HEK293 (cell line): ENCODE measurements around the gene PPP1R12C.

Source experiments
- CTCF ChIP-seq: fragments of 450-650 bp; formaldehyde crosslinking; IDR thresholded peaks from 2 replicates; pipeline ENCODE4 v1.5.1; 2016; ENCODE audit warnings: missing biosample characterization, missing genetic modification characterization
- KLF7 ChIP-seq: fragments of 450-650 bp; formaldehyde crosslinking; IDR thresholded peaks from 2 replicates; pipeline ENCODE4 v1.5.1; 2016; ENCODE audit warnings: missing biosample characterization, missing genetic modification characterization, borderline replicate concordance
- ZBTB1 ChIP-seq: fragments of 450-650 bp; formaldehyde crosslinking; IDR thresholded peaks from 2 replicates; pipeline ENCODE4 v1.5.1; 2016; ENCODE audit warnings: missing biosample characterization, missing genetic modification characterization
- ZFHX2 ChIP-seq: fragments of 450-650 bp; formaldehyde crosslinking; conservative IDR thresholded peaks from 2 replicates; pipeline ENCODE4 v1.5.1; 2016; ENCODE audit warnings: missing biosample characterization, missing genetic modification characterization
- ZNF146 ChIP-seq: fragments of 450-650 bp; formaldehyde crosslinking; IDR thresholded peaks from 2 replicates; pipeline ENCODE4 v1.5.1; 2016; ENCODE audit warnings: missing biosample characterization, missing genetic modification characterization
- ZNF558 ChIP-seq: fragments of 450-650 bp; formaldehyde crosslinking; IDR thresholded peaks from 2 replicates; pipeline ENCODE4 v1.5.1; 2016; ENCODE audit warnings: missing biosample characterization, missing genetic modification characterization
- ZNF670 ChIP-seq: fragments of 450-650 bp; formaldehyde crosslinking; IDR thresholded peaks from 2 replicates; pipeline ENCODE4 v1.5.1; 2016; ENCODE audit warnings: missing biosample characterization, missing genetic modification characterization, low read depth
- ZNF830 ChIP-seq: fragments of 450-650 bp; IDR thresholded peaks from 2 replicates; pipeline ENCODE4 v1.5.0; 2018; ENCODE audit warnings: missing biosample characterization, missing genetic modification characterization, low read depth, mild to moderate bottlenecking, moderate library complexity
- TF ChIP-seq, protein P1 (sequence below): fragments of 450-650 bp; formaldehyde crosslinking; IDR thresholded peaks from 2 replicates; pipeline ENCODE4 v1.5.1; 2016; ENCODE audit warnings: missing biosample characterization, missing genetic modification characterization
- TF ChIP-seq, protein P2 (sequence below): IDR thresholded peaks from 2 replicates; pipeline ENCODE4 v1.6.1; 2011; ENCODE audit warnings: mild to moderate bottlenecking, low read depth, low read length, borderline replicate concordance

GRCh38 chr19:55117663-55118391 is 390 bp upstream of the PPP1R12C start:
- TF ChIP-seq ZNF558 (tag by site-specific recombination) (no peak), ZBTB1 (no peak), ZNF146 (tag by site-specific recombination) (no peak), ZFHX2 (tag by site-specific recombination) (peak; percentile 73), ZNF830 (tag by site-specific recombination) (no peak), CTCF (tag by site-specific recombination) (0 out of 2 replicates have a peak, but pooled peaks have one; percentile 29), KLF7 (peak; percentile 41; the same call in 1 of the 2 replicates), ZNF670 (tag by site-specific recombination) (no peak)
- TF ChIP-seq, protein P1, sequence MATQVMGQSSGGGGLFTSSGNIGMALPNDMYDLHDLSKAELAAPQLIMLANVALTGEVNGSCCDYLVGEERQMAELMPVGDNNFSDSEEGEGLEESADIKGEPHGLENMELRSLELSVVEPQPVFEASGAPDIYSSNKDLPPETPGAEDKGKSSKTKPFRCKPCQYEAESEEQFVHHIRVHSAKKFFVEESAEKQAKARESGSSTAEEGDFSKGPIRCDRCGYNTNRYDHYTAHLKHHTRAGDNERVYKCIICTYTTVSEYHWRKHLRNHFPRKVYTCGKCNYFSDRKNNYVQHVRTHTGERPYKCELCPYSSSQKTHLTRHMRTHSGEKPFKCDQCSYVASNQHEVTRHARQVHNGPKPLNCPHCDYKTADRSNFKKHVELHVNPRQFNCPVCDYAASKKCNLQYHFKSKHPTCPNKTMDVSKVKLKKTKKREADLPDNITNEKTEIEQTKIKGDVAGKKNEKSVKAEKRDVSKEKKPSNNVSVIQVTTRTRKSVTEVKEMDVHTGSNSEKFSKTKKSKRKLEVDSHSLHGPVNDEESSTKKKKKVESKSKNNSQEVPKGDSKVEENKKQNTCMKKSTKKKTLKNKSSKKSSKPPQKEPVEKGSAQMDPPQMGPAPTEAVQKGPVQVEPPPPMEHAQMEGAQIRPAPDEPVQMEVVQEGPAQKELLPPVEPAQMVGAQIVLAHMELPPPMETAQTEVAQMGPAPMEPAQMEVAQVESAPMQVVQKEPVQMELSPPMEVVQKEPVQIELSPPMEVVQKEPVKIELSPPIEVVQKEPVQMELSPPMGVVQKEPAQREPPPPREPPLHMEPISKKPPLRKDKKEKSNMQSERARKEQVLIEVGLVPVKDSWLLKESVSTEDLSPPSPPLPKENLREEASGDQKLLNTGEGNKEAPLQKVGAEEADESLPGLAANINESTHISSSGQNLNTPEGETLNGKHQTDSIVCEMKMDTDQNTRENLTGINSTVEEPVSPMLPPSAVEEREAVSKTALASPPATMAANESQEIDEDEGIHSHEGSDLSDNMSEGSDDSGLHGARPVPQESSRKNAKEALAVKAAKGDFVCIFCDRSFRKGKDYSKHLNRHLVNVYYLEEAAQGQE (tag by site-specific recombination) = peak; percentile 52; the same call in 1 of the 2 replicates
- TF ChIP-seq, protein P2, sequence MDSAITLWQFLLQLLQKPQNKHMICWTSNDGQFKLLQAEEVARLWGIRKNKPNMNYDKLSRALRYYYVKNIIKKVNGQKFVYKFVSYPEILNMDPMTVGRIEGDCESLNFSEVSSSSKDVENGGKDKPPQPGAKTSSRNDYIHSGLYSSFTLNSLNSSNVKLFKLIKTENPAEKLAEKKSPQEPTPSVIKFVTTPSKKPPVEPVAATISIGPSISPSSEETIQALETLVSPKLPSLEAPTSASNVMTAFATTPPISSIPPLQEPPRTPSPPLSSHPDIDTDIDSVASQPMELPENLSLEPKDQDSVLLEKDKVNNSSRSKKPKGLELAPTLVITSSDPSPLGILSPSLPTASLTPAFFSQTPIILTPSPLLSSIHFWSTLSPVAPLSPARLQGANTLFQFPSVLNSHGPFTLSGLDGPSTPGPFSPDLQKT = no peak
